Mucosa of descending colon (tissue), 3 donors: Measurements from ENCODE around the gene GET3. TPM values are rescaled to one million over a fixed set of nuclear protein-coding genes. Genes with fewer than 3 reads are reported as not detected.
A peak's percentile ranks its signal among the peaks of the same experiment; 100 is the strongest.

Experiments used
- ATAC-seq: fragments of 200-7000 bp; cut with Tn5 transposase; one replicate; pipeline ENCODE4 v1.9.1; 2020; ENCODE audit warnings: mild to moderate bottlenecking, moderate library complexity
- DNase-seq, 3 donors: peaks; one replicate each; pipeline ENCODE4 v3.0.0-alpha.2; 2020
- H3K36me3 ChIP-seq: fragments of 200-600 bp; one replicate; pipeline ENCODE4 v1.8.0; 2021; ENCODE audit warnings: low read depth, mild to moderate bottlenecking
- H3K4me1 ChIP-seq: fragments of 200-600 bp; one replicate; pipeline ENCODE4 v1.8.0; 2021; ENCODE audit warnings: low read depth, mild to moderate bottlenecking
- H3K4me3 ChIP-seq: fragments of 200-600 bp; one replicate; pipeline ENCODE4 v1.8.0; 2021; ENCODE audit warnings: mild to moderate bottlenecking
- H3K9me3 ChIP-seq: fragments of 200-600 bp; one replicate; pipeline ENCODE4 v1.8.0; 2021; ENCODE audit warnings: mild to moderate bottlenecking
- CTCF ChIP-seq: fragments of 200-600 bp; IDR thresholded peaks from one replicate; pipeline ENCODE4 v1.8.0; 2022; ENCODE audit warnings: antibody characterized with exemption, mild to moderate bottlenecking
- intact Hi-C, 2 donors: fragments of 100-400 bp; cut with DNase I in 1 of 2; cut with micrococcal nuclease in 1 of 2; formaldehyde crosslinking; loops; one replicate each; pipeline versions ENCODE4 v1.11.0 to v1.11.1; 2022; cut with DNase I, micrococcal nuclease
- total RNA-seq, 3 donors: library from RNA; stranded (reverse); fragmentation: NEBNext Ultra II Directional in 2 of 3; extraction: Animal tissue kit (Norgen Biotek cat#: 25700) in 2 of 3; gene quantifications; one replicate each; pipeline versions ENCODE4 v1.2.1 to v1.2.4, GENCODE V29; 2021 to 2023
- donor health status: DM: no; HTN: no; CAD: no; lungs with moderate emphysema.
- donor health status: DM: no; HTN: no; CAD: no.
- donor health status: DM: no; HTN: yes; CAD: no.

The GET3 gene
- total RNA-seq, 3 donors from 2014 or later = 44.8 to 70.5 (median 50.0) TPM

- no peak for TF ChIP-seq CTCF
- intact Hi-C loops = loop anchor here (5.0 kb wide), 2 partner anchors 38 to 52 kb away; no protein-coding TSS in a partner anchor
- Histone ChIP-seq H3K4me1 (peaks cover 7% of the 10 kb centered on the region), H3K9me3 (no peaks in the 10 kb centered on the region), H3K36me3 (no peaks in the 10 kb centered on the region), H3K4me3 (no peak overlapping the region)
- DNase-seq (no peak), ATAC-seq (no peak)
These were observed 22.4 kb downstream of the GET3 start for GRCh38 chr19:12759686-12760085.

- no peak for DNase-seq
- intact Hi-C loops = loop anchor here (5.0 kb wide), 1 partner anchor 34 kb away; no protein-coding TSS in a partner anchor
- TF ChIP-seq CTCF = no peak
These were observed 25.8 kb downstream of the GET3 start for GRCh38 chr19:12763100-12763499.

GRCh38 chr19:12764698-12765097, 27.4 kb downstream of the GET3 start:
- H3K4me1 ChIP-seq = peaks cover 8% of the 10 kb centered on the region
- ATAC-seq = no peak
- H3K36me3 ChIP-seq = no peaks in the 10 kb centered on the region
- TF ChIP-seq CTCF = no peak
- H3K9me3 ChIP-seq = no peaks in the 10 kb centered on the region
- no peak for DNase-seq
- no peak overlapping the region for H3K4me3 ChIP-seq
- intact Hi-C loops = loop anchor here (5.0 kb wide), 2 partner anchors 33 to 83 kb away; no protein-coding TSS in a partner anchor

More at GRCh38 chr19:12763100-12763499, 25.8 kb downstream of the GET3 start:
- Histone ChIP-seq H3K36me3 (no peaks in the 10 kb centered on the region), H3K4me3 (no peak overlapping the region), H3K4me1 (peaks cover 8% of the 10 kb centered on the region), H3K9me3 (no peaks in the 10 kb centered on the region)
- no peak for ATAC-seq

- Histone ChIP-seq H3K4me1 (peaks cover 13% of the 10 kb centered on the region), H3K36me3 (no peaks in the 10 kb centered on the region), H3K9me3 (no peaks in the 10 kb centered on the region), H3K4me3 (no peak overlapping the region)
- peak; percentile 94 for TF ChIP-seq CTCF
- ATAC-seq = peak; percentile 88
- intact Hi-C loops = loop anchor here in 1 of 2 donors (5.0 kb wide), 1 partner anchor 81 kb away; no protein-coding TSS in a partner anchor
- DNase-seq = peak in 2 of 3 donors; percentile 84 to 94
These were observed 28.8 kb downstream of the GET3 start for GRCh38 chr19:12766051-12766521.

- Histone ChIP-seq H3K36me3 (no peaks in the 10 kb centered on the region), H3K9me3 (no peaks in the 10 kb centered on the region), H3K4me3 (no peak overlapping the region), H3K4me1 (peaks cover 13% of the 10 kb centered on the region)
- DNase-seq (no peak), ATAC-seq (no peak)
- intact Hi-C loops = loop anchor here in 1 of 2 donors (5.0 kb wide), 1 partner anchor 80 kb away; no protein-coding TSS in a partner anchor
- no peak for TF ChIP-seq CTCF
These were observed 29.9 kb downstream of the GET3 start for GRCh38 chr19:12767150-12767549.
